GM19240 (cell line): ENCODE measurements around the gene UGT3A2.

ENCODE experiments used
- DNase-seq: peaks from one replicate; pipeline ENCODE4 v3.0.0; 2011; ENCODE audit warnings: low spot score; ENCODE audit not compliant: insufficient read length

UGT3A2 gene, protein sequence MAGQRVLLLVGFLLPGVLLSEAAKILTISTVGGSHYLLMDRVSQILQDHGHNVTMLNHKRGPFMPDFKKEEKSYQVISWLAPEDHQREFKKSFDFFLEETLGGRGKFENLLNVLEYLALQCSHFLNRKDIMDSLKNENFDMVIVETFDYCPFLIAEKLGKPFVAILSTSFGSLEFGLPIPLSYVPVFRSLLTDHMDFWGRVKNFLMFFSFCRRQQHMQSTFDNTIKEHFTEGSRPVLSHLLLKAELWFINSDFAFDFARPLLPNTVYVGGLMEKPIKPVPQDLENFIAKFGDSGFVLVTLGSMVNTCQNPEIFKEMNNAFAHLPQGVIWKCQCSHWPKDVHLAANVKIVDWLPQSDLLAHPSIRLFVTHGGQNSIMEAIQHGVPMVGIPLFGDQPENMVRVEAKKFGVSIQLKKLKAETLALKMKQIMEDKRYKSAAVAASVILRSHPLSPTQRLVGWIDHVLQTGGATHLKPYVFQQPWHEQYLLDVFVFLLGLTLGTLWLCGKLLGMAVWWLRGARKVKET

DNA sequence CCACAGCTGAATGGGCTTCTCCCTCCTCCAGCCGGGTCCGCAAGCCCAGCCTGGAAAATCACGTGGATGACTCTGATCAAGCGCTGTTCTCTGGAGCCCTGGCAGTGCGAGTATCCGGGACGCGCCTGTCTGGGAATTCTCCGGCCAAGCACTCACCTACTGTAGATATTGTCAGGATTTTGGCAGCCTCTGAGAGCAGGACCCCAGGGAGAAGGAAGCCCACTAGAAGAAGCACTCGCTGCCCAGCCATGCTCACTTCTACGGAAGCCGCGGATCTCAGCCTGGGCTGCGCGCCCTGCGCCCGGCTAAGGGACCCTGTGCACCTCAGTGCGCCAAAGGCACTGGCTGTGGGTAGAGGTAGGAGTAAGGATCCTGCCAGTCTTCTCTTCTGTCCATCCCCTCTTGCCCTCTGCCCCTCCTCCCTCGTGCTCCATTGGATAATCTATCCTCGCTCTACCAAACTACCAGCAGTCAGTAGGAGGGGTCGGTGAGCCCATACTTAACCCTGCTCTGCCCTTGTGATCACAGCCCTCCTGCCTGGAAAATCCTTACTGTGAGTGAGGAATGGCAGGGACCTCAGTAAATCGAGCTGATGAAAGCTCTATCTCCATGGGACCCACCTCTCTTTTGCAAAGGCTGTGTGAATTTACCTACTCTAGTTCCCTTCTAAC is at the start of gene UGT3A2:
UGT3A2 (minus strand) TSS at position 343 of the 671 bp plus-strand sequence; CDS start at position 250, 93 bp downstream.
- DNase-seq, result no peak

DNA sequence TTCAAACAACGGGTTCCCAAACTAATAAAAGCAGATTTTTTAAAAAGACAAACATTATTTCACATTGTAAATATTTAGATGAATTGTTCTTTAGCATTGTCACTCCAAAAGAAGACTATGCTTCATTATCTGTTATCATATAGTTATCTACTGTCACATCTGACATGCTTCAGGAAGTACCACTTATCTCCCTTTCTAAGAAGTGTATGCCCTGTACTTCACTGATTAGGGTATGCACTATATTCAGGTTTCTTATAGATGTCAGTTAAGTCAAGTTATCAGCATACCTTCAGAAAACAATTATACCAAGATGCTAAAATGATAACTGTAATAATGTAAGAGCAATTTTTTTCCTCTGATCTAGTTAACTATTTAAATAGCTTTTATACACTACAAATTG is 44.6 kb upstream of the UGT3A2 start:
- DNase-seq, result no peak

DNA sequence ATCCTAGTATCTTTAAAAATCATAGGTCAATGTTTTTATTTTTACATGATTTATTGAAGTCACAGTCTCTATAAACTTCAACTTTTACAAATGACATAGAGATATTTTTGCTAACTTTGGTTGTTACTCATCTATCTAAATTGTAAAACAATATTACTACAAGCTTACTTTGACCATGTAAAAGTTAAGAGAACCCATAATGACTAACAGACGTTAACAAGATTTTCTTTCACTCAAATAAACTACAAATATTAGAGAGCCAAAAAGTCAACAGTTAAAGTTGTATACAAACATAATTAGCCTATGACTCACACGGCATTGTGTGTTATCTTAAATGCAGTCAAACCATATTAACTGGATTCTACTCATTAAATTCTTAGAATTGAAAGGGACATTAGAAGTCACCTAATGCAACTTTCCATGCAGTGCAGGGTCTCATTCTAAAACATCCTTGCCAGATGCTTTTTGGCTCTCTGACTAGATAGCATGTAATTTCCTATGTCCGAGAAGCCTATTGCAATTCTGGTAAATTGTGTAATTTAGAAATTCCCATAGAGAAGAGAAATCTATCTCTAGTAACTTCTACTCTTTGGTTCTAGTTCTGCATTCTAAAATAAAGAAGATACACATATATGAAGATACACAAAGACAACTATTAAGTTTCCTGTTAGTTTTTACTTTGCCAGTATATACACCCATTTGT is 42.2 kb upstream of the UGT3A2 start:
- DNase-seq, result no peak

DNA sequence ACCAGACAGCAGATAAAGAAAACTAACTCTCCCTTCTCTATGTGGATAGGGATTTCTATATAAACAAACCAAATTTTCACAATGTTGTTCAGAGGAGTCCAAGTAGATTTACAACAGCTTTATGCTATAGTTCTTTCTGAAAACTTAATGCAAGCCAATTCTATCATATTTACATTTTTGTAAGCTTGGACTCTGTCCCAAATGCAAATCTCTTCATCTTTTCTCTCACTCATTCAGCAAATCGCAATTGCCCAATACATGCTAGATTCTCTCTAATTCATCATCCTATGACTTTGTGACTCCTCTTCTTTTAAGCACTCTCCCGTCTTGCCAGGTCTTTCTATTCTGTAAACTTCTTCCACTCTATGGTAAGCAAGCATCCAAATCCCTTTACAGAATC is 39.1 kb upstream of the UGT3A2 start:
- DNase-seq, result no peak

DNA sequence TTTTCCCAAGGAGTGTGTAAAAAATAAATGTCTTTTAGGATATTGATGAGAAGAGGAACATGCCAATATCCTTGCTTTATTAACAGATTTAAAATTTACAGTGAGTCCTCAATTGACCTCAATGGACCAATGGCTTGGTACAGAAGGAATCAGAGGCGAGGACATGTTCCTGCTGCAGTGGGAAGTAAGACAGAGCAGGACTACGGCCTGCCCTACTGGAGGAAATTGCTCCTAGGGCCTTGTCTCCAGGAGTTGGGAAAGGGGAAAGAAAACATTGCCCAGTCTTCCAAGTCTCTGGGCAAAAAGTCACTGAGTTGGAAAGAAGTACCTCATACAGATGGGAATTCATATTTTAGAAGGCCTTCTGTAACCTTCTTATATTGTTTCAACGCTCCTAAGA is 33.1 kb upstream of the UGT3A2 start:
- no peak for DNase-seq

DNA sequence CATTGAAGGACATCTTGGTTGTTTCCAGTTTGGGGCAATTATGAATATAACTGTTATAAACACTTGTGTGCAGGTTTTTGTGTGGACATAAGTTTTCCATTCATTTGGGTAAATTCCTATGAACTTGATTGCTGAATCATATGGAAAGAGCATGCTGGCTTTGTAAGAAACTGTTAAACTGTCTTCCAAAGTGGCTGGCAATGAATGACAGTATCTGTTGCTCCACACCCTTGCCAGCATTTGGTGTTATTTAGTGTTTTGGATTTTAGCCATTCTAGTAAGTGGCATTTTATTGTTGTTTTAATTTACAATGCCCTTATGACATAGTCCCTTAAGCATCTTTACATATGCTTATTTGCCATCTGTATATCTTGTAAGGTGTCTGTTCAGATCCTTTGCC is 29.8 kb upstream of the UGT3A2 start:
- no peak for DNase-seq

DNA sequence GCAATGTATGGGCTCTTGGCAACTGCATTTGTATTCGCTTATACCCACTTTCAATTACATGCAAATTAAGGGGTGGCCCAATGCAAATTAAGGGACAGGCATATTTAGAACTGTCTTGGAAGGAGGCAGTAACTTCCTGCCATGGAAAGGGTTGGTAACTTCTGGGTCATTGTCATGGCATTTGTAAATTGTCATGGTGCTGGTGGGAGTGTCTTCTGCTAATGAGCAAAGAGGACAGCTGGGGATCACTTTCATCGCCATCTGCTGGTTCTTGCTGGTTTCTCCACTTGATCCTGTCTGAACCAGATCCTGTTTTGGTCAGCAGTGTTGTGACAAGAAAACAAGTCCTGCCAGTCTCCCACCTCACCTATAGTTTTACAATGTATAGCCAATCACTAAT is 23.3 kb upstream of the UGT3A2 start:
- DNase-seq, result no peak

DNA sequence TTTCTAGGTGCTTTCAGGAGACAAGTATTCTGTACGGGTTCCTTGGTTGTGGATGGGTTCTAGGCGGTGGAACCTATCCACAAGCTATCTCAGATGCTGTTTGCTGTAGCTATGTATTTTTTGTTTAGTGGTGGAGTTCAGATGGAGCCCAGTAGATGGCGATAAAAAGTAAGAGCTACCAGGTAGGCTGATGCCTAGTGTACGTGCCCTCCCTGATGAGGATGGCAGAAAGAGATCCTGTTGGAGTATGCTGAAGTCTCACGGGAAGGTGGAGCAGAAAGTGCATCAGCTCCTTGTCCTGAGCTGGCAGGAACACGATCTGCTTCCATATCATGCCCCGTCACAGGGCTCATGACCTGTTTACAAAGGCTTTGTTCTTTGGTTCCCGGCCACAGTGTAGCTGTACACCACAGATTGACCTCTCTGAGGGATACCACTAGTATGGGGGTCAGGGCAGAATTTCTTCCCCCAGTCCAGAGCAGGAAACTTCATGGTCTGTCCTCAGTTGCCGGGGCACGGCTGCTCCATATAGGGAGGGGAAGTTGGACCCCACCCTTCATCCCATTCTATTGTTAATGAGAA is 12.6 kb upstream of the UGT3A2 start:
- DNase-seq, result peak; percentile 24

DNA sequence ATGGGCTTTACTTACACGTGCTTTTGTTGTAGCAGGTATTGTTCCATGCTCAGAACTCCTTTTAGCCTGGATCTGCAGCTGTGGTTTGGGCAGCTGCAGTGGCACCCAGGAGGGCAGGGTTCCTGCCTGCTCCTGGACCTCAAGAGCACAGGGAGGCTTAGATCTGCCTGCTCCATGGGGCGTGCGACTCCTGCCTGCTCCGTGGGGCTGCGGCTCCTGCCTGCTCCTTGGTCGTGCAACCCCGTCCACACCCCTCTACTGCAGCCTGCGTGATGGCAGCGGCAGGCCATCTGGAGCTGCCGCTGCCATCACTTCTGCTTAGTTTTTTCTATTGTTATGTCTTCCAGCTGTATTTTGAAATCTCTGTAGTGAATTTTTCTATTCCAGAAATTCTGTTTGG is 11.7 kb upstream of the UGT3A2 start:
- no peak for DNase-seq

DNA sequence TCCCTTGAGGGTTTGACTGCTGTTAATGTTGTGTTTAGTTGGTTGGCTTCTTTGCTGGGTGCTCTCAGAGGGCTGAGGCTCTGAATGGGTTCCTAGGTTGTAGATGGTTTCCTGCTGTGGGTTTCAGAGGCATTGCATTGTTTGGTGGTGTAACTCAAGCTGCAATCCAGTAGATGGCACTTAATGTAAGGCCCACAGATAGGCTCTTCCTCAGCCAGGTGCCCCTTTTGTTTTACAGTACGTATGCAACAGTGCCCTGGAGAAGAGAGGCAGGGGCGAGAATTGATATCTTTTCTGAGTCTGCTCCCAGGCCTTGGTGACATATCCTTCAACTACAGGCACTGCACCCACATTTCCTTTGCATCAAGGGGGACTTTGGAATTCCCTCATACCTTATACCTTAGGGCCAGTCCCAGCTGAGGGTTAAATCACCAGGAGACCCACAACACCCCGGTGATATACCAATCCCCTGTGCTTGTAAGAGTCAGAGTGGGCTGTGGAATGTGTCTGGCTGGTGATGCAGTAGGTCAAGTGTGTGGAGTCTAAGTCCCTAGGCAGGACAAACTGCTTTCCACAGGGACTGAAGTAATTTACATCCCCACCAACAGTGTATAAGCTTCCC is 7.0 kb upstream of the UGT3A2 start:
- DNase-seq, result no peak

DNA sequence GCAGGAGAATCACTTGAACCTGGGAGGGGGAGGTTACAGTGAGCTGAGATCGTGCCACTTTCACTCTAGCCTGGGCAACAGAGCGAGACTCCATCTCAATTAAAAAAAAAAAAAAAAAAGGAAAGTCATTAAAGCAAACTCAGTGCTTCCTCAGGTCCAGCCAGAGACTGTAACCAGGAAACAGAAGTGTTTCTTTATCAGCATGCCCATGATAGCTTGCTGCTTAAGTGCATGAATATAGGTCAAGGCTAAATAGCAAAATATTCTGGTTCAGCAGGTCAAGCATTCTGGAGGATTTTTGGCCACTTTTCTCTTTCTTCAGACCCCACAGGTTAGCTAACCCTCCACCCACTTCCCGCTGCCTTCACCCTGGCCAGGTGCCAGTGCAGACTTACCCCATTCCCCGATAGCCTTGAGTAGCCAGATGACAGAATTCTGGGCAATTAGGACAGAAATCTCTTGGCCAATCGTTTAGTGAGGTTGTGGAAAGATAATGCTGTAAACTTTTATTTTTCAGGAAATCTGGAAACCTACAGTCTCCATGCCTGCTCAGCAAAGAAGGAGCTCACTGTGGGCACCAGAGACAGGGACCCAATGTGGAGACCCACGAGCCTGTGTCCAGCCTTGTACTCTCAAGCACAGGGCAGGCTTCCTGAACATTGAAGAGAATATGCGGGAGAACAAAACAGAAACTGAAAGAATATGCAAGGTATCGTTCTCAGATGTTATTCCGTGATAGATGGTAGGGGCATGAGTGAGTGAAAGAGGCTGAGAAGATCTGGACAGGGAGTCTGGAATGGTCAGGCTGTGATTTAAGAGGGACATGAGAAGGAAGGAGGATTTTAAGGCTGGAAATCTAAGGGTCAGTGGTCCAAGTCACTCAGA is 4.2 kb upstream of the UGT3A2 start:
- no peak for DNase-seq

DNA sequence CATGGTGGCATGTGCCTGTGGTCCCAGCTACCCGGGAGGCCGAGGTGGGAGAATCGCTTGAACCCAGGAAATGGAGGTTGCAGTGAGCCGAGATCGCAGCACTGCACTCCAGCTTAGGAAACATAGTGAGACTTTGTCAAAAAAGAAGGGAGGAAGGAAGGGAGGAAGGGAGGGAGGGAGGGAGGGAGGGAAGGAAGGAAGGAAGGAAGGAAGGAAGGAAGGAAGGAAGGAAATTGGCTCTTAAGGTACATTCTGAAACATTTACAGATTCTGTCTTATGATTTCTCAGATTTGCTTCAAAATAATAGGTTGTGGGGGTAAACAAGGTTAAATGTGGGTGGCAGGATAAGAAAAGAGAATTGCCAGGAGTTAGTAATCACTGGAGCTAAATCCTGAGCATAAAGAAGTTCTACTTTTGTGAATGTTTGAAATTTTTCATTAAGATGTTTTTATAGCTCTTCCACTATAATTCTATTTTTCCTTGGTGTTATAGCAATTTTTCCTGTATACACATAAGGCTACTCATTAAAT is 2.1 kb upstream of the UGT3A2 start:
- DNase-seq, result no peak

DNA sequence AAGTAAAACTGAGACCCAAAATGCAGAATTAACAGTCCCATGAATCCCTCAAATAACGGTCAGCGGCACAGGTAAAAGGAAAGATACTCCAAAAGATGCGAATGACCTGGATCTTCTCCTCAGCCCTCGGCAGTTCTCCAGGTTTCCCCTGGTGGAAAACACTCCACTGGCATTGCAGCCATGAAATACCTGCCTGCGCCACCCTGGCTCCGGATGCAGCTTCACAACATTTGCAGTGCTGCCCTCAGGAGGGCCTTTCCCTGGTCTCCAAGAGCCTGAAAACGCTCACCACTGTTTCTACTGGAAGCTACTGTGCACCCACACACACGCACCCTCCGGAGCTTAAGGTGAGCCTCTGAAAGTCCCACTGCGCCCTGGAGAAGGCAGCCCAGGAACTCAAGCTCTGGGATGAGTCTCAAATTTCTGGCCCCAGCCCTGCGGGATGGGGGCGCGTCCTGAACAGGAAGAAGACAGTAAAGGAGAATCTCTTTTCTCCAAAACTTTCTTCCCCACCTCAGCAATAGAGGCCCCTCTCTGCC is 612 bp downstream of the UGT3A2 start:
- no peak for DNase-seq

DNA sequence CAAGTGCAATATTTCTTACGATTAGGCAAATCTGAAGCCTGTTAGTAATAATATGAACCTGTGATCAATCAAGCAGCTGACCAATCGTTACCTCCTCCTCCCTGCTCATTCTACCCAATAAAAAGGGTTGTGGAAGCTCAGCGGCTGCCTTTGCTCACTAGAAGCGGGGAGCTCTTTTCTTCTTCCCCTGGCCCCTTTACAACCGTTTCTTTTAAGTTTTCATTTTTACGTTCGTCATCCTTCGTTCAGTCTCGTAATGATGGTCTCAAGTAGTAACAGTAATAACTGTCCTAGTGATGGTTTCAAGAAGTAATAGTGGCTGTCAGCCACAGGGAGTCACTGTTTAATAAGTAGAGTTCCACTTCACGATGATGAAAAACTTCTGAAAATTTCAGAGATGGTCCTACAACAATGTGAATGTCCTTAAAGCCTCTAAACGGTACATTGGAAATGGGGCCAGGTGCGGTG is 6.2 kb downstream of the UGT3A2 start:
- DNase-seq, result no peak

DNA sequence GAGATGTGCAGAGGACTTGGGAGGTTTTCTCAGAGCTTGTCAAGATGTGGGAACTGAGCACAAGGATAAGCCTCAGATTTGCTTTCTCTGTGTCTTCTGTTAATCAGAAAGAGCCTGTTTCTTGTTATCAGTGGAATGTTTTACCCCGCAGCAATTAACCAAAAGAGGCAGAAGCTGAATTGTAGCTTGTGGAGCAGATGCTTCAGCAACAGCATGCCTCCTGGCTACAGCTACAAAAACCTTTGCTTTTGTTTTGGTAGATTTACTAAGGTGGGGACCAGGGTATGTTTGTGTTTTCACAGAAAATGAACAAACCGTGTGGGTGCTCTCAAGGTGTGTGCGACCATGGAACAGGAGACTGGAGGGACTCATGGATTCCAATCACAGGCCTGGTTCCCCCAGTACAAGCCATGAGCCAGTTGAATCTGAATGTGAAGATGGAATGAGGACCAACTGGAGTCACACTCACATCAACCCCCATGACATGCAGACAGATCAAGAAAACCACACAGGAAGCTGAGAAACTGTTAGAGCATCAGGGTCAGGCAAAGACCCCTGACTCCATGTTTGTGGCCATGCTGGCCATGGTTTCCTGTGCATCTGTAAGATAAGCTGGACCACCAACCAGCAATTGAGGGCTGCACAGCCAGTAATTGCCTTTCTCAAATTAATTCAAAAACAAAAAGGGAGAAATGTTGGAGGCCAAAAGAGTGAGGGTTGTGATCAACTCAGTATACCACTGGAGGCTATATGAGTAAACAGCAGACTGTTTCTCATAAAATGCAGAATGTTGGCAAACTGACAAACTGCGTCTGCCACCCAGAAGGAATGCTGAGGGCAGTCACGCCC is 6.9 kb downstream of the UGT3A2 start:
- no peak for DNase-seq

DNA sequence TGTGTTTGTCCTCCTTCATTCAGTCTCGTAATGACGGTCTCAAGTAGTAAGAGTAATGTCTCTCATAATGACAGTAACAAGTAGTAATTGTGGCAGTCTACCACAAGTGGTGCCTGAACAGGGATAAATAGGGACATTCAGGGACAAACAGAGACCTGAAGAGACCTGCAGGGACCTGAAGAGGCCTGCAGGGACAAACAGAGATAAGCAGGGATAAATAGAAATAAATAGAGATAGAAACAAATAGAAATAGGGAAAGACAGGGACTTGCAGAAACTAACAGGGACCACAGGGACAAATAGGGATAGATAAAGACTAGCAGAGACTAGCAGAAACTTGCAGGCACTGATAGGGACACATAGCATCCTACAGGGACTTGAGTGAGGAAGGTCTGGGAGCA is 7.9 kb downstream of the UGT3A2 start:
- no peak for DNase-seq

DNA sequence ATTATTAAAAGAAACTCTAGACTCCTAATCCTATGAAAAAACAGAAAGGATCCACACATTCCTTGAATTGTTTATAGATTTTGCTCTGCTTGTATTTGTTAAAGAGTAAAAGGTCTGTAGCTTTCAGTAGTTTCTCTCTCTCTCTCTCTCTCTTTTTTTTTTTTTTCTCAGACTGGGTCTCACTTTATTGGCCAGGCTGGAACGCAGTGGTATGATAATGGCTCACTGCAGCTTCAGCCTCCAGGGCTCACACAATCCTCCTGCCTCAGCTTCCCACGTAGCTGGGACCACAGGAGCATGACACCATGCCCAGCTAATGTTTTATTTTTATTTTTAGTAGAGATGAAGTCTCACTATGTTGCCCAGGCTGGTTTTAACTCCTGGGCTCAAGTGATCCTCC is 9.3 kb downstream of the UGT3A2 start:
- DNase-seq, result no peak

DNA sequence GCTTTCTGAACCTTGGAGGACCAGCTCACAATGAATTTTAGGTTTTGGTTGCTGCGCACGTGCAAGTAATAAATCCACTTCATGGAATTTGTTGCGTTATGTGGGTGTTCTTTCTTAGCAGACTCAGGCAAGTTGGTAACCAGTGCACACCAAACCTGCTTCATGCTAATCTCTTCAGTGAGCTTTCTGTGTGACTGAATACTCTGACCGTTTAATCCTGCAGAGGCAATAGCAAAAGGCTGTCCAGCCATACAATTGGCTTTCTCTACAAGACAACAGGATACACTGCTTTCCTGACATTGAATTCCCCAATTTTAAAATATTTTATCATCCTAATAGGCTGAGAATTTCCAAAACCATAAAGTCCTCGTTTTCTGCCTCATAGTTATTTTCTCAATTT is 10.3 kb downstream of the UGT3A2 start:
- no peak for DNase-seq

DNA sequence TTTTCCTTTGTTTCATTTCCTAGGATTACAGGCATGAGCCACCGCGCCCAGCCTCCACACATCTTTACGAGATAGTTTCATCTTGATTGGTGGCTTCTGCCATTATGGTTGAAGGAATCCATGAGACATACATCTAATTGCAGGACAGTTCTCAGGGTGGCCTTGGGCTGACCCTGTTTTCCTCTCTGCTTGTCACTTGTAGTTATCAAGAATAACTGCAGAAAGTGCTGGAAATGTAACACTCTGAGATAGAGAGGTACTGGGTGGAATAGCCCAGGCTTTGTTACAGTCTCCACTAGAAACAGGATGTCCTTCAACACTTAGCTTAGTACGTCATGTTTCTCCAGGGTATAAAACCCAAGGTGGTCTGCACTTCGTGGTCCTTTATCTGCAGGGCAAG is 10.7 kb downstream of the UGT3A2 start:
- no peak for DNase-seq
